ENCODE results near the gene HAVCR2.
"Not testable (repeated sequence)": the region's sequence is repeated elsewhere in the genome, so short reads cannot be mapped to it uniquely, and the experiment has no call there.

The HAVCR2 gene

GRCh38 chr5:157088342-157088990 is 20.4 kb downstream of the HAVCR2 start:
- no peak for DNase-seq

GRCh38 chr5:157086751-157087359 is 22.0 kb downstream of the HAVCR2 start:
- DNase-seq, result no peak

GRCh38 chr5:157085930-157086329 is 22.9 kb downstream of the HAVCR2 start:
- DNase-seq, result no peak

- no peak for DNase-seq
Observed at GRCh38 chr5:157080286-157080685, 28.6 kb downstream of the HAVCR2 start.

GRCh38 chr5:157076558-157076957 is 32.3 kb downstream of the HAVCR2 start:
- peak in 1 of 5 donors; percentile 45 for DNase-seq

- DNase-seq, result peak in 1 of 5 donors; percentile 16
Observed at GRCh38 chr5:157072508-157072907, 36.3 kb downstream of the HAVCR2 start.

- no peak for DNase-seq
Observed at GRCh38 chr5:157069949-157070348, 38.9 kb downstream of the HAVCR2 start.

- DNase-seq, result no peak
Observed at GRCh38 chr5:157068785-157069184, 40.1 kb downstream of the HAVCR2 start.

- DNase-seq, result no peak
Observed at GRCh38 chr5:157068339-157068738, 40.5 kb downstream of the HAVCR2 start.

GRCh38 chr5:157067005-157067404 is 41.8 kb downstream of the HAVCR2 start:
- DNase-seq, result no peak

GRCh38 chr5:157066080-157066479 is 42.8 kb downstream of the HAVCR2 start:
- DNase-seq, result no peak

- DNase-seq, result no peak
Observed at GRCh38 chr5:157063776-157064430, 44.9 kb downstream of the HAVCR2 start.

GRCh38 chr5:157059891-157060290 is 49.0 kb downstream of the HAVCR2 start:
- DNase-seq, result no peak

GRCh38 chr5:157059093-157059539 is 49.7 kb downstream of the HAVCR2 start, which contains the start of gene HAVCR1:
Gene HAVCR1 (minus strand): TSS chr5:157059116. CDS start chr5:157057943, 1,173 bp downstream.
- no peak for DNase-seq

GRCh38 chr5:157057459-157058370 is 51.1 kb downstream of the HAVCR2 start:
- no peak for DNase-seq

GRCh38 chr5:157056848-157057247 is 52.0 kb downstream of the HAVCR2 start:
- DNase-seq, result not testable (repeated sequence)

GRCh38 chr5:157051604-157052245 is 57.1 kb downstream of the HAVCR2 start:
- no peak for DNase-seq

- DNase-seq, result peak in 1 of 5 donors; percentile 27
Observed at GRCh38 chr5:157050050-157050449, 58.8 kb downstream of the HAVCR2 start.

GRCh38 chr5:157049605-157050004 is 59.2 kb downstream of the HAVCR2 start:
- no peak for DNase-seq

- no peak for DNase-seq
Observed at GRCh38 chr5:157047898-157048297, 60.9 kb downstream of the HAVCR2 start.

- DNase-seq, result not testable (repeated sequence)
Observed at GRCh38 chr5:157047016-157047415, 61.8 kb downstream of the HAVCR2 start.

GRCh38 chr5:157046041-157046440 is 62.8 kb downstream of the HAVCR2 start:
- DNase-seq, result no peak
